Subcutaneous adipose tissue (tissue), 4 donors: ENCODE measurements around the gene TSPAN3. TPM values are rescaled to one million over a fixed set of nuclear protein-coding genes. Genes with fewer than 3 reads are reported as not detected.

Experiments
- CTCF ChIP-seq: fragments of 450-650 bp; IDR thresholded peaks from one replicate; pipeline ENCODE4 v1.5.1; 2016; ENCODE audit warnings: low read depth, mild to moderate bottlenecking, control low read depth, antibody characterized with exemption, moderate library complexity
- total RNA-seq, 4 donors: library from RNA; depleted of rRNA; stranded (reverse); fragments of >200 nt; gene quantifications; one replicate each; pipeline ENCODE4 v1.1.0, GENCODE V29; 2016

TSPAN3 gene
- total RNA-seq = 100 to 1,000 TPM; 274 to 484 (median 372) TPM

DNA sequence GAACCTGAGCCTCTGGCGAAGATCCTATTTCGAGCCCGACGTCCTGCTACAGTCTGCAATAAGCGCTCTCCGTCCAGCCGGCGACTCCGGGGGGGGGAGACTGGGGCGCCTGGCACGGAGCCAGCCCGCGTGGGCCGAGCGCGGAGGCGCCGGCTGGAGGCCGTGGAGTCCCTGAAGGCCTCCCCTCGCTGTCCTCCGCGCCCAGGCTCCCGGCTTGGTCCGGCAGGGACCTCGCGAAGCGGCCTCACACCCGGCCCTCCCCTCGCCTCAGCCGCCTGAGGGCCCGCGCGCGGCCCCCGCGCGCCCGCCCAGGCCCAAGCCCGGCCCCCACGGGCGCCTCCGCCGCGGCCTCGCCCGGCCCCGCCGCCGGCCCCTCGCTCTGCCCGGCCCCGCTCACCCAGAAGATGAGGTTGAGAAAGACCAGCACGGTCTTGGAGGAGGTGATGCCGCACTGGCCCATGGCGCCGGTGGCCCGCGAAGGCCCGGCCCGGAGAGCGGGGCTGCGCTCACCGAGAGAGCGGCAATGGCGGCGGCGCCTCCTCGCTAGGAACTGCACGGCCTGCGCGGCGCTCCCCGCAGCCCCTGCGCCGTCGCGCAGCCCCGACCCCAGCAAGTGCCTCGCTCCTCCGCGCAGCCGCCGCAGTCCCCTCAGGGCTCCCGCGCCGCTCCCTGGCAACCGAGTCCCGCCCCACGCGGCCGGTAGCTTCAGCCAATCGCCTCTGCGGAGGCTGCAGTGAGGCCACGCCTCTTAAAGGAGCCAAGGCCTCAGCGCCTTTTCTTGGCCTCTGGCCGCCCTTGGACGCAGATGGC lies at the start of gene TSPAN3:
Gene TSPAN3, minus strand, starts transcription at position 615 of the 810 bp plus-strand sequence. Its CDS starts 155 bp downstream, at position 460.
- TF ChIP-seq CTCF = no peak

DNA sequence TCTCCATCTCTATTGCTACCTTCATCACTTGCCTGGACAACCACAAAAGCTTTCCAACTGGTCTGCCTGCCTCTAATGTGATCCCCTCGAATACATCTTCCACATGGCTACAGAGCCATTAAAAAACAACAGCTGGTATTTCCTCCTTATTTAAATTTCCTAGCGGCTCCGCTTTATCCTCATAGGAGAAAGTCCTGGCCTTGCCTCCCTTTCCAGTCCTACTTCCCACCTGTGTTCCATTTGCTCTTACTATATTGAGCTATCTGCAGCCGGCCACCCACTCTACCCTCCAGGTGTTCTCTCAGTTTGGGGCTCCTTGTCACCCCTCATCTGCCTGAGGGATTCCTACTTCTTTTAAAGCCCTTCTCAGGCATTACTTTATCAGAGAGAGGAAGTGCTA lies 49.7 kb upstream of the TSPAN3 start:
- TF ChIP-seq CTCF = no peak

DNA sequence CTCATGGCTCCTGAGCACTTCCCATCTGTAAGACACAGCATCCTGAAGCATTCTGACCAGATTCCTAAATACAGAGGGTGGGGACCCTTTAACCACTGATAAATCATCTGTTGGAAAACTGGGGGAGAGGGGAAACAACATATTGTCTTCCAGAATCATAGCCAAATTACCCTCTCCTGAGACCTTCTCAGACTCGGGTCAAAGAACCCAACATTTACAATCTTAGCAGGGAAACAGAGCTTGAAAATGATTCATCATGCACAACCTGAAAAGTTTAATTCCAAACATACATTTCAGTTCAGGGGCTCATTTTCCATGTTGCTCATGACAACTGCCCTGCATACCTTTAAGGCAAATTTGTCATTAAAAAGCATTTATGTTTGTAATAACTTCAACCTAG lies 48.5 kb upstream of the TSPAN3 start:
- no peak for TF ChIP-seq CTCF

DNA sequence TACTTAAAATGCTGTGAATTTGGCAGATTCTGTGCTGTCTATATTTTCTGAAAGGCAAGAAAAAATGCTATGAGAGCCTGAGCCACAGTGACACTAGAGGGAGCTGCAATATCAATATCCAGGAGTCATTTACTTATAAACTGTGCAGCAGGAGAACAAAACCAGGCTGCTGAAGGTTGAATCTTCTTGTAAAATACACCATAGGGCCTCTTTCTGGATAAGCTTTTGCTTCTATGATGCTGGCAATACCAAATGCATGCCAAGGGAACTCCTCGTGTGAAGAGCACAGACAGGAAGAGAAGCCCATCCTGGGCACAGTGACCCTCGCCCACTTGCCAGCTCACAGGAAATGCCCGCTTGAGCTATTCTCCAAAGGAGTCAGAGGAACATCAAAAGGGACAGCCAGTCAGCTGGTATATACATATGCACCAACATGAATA lies 48.0 kb upstream of the TSPAN3 start:
- no peak for TF ChIP-seq CTCF

DNA sequence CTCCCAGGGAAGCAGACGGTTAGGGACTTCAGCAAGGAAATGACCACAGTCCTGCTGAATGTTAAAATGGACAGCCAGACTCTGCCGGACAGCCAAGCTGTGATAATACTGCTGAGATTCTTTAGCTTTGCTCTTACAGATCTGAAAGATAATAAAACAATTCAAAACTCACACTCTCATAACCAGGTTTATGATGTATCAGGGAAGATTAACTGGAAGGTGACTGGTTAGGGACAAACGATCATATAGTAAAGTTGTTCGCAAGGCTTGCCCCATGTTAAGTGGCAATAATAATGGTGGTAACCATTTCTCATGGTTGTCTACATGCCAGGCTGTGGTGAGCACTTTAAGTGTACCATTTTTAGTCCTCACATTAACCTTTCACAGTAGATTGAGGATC lies 44.3 kb upstream of the TSPAN3 start:
- TF ChIP-seq CTCF = no peak

DNA sequence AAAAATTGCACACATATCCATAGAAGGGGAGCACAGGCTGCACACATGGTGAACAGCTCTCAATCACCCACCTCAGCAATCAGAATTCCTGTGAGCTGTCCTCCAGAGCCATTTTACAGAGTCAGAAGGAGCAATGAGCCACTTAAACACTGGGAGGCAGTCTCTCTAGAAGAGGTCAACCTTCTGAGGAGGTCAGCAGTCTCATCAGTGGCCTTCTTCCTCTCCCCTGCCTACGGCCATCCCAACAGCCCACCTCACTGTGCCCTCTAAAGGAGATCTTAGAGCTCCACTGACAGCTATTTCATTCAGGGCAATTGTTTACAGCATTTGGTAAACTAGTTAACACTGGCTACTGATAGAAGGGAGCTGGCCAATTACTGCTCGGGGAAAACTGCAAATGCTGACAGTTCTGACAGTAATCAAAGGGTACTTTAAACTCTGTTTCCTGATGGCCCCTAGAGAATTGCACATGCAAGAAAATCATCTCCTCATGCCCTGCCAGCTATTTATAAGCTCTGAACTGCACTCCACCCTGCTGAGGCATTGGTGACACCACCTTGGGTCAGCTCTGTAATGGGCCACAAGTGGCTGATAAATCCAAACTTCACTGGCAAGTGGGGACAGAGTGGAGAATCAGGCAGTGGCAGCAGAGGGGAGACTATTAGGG lies 42.1 kb upstream of the TSPAN3 start:
- TF ChIP-seq CTCF = no peak

GRCh38 chr15:77111789-77112188 lies 40.9 kb upstream of the TSPAN3 start:
- no peak for TF ChIP-seq CTCF
